IPS-18a (cell line): ENCODE measurements around the gene KSR1.

Experiments
- H3K27ac ChIP-seq: one replicate; pipeline ENCODE4 v1.5.1; 2013; ENCODE audit warnings: low read length
- H3K27me3 ChIP-seq: one replicate; pipeline ENCODE4 v1.6.1; 2013; ENCODE audit warnings: mild to moderate bottlenecking, low read length; ENCODE audit not compliant: control insufficient read depth, insufficient read depth
- H3K36me3 ChIP-seq: one replicate; pipeline ENCODE4 v1.6.1; 2013; ENCODE audit warnings: low read depth, low read length; ENCODE audit not compliant: control insufficient read depth
- H3K4me1 ChIP-seq: one replicate; pipeline ENCODE4 v1.6.1; 2013; ENCODE audit warnings: low read depth, low read length; ENCODE audit not compliant: control insufficient read depth
- H3K4me3 ChIP-seq: one replicate; pipeline ENCODE4 v1.5.1; 2013; ENCODE audit warnings: low read length
- H3K9ac ChIP-seq: one replicate; pipeline ENCODE4 v1.6.1; 2013; ENCODE audit warnings: mild to moderate bottlenecking, low read length, moderate library complexity
- H3K9me3 ChIP-seq: one replicate; pipeline ENCODE4 v1.6.1; 2013; ENCODE audit warnings: low read depth, low read length; ENCODE audit not compliant: control insufficient read depth

KSR1 gene

DNA sequence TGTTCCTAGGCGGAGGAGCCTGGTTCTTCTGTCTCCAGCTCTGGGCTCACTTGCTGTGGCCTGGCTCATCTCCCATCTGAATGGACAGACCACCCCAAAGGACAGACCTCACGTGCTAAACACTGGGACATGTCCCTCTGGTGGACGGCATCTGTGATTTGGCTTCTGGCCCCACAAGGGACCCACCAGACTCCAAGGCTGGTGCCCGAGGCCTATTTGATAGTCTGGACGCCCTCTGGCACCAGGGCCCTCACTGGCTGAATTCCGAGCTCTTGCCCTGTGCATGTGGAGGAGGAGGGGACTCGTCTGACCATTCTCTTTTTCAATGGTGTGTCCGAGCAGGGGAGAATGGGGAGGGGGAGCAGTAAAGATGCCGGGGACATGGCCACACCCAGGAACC is 112.0 kb downstream of the KSR1 start:
- Histone ChIP-seq H3K27me3 (no peaks in the 10 kb centered on the region), H3K27ac (no peak overlapping the region), H3K36me3 (no peaks in the 10 kb centered on the region), H3K9ac (no peak overlapping the region), H3K9me3 (no peaks in the 10 kb centered on the region), H3K4me3 (no peak overlapping the region), H3K4me1 (peaks cover 17% of the 10 kb centered on the region)

DNA sequence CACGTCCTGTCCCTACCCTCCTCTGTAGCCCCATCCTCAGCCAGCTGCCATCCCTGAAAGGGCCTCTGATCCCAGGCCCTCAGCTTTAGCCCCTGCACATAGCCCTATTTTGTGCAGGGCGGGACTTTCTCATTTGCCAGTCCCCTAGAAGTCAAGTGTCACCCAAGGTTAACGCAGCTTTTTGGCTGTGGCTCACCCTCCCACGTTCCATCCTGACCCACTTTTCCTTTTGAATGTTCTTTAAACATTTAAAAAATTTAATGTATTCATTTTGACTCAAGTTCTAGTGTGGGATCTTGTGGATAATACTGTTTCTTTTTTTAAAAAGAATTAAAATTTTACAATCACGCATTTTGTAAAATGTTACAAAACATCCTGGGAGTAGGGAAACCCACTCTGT is 112.6 kb downstream of the KSR1 start:
- no peaks in the 10 kb centered on the region for H3K36me3 ChIP-seq
- peaks cover 23% of the 10 kb centered on the region for H3K4me1 ChIP-seq
- no peak overlapping the region for H3K9ac ChIP-seq
- no peak overlapping the region for H3K27ac ChIP-seq
- no peaks in the 10 kb centered on the region for H3K27me3 ChIP-seq
- no peaks in the 10 kb centered on the region for H3K9me3 ChIP-seq
- no peak overlapping the region for H3K4me3 ChIP-seq

DNA sequence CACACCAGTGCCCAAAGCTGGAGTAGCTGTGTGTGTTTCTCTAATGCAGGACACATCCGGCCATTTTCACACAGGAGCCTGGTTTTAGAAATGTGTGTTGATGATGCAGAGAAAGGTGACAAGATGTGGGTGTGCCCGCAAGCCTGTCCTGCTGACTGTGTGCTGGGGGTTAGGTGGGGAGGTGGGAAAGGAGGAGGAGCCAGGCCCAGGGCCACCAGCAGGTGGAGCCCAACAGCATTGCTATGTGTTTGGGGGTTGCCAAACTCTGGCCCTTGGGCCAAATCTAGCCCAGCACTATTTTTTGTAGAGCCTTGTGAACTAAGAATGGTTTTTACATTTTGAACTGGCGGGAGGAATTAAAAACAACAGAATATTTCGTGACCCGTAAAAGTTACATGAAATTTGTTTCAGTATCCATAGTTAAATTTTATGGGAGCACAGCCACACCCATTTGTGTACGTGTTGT is 113.0 kb downstream of the KSR1 start:
- H3K9ac ChIP-seq: no peak overlapping the region

DNA sequence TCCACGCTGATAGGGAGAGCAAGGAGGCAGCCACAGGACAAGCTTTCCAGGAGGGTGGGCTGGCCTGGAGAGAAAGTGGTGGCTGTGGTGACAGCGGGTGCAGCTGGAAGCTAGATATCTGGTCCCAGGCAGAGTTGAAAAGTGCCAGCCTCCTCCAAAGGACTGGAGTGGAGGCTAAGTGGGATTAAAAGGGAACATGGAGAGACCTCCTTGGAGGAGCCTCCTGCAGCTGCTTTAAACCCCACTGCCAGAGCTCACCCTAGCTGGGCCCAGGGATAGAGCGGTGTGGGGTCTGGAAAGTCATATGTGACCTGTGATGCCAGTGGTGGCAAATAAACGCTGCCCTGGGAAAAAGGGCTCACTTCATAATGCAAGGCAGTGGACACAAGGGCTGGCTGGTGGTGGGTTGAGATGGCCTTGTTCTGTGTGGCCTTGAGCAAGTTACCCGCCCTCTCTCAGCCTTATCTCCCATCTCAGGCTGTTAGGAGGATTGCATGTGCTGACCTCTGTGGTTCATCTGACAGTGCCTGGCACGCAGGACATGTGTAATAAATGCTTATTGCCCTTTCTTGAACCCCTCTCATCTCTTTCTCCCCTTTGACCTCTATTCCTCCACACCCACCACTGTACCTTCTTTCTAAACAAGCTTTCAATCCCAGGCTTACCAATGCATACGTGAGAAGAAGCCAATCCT is 113.8 kb downstream of the KSR1 start:
- Histone ChIP-seq H3K4me1 (peaks cover 31% of the 10 kb centered on the region), H3K36me3 (no peaks in the 10 kb centered on the region), H3K4me3 (no peak overlapping the region), H3K9me3 (no peaks in the 10 kb centered on the region), H3K27ac (no peak overlapping the region), H3K9ac (no peak overlapping the region), H3K27me3 (no peaks in the 10 kb centered on the region)

More for the DNA sequence above, 113.0 kb downstream of the KSR1 start:
- H3K4me1 ChIP-seq: peaks cover 28% of the 10 kb centered on the region
- no peaks in the 10 kb centered on the region for H3K27me3 ChIP-seq
- H3K9me3 ChIP-seq: no peaks in the 10 kb centered on the region
- no peaks in the 10 kb centered on the region for H3K36me3 ChIP-seq
- H3K27ac ChIP-seq: no peak overlapping the region
- no peak overlapping the region for H3K4me3 ChIP-seq

DNA sequence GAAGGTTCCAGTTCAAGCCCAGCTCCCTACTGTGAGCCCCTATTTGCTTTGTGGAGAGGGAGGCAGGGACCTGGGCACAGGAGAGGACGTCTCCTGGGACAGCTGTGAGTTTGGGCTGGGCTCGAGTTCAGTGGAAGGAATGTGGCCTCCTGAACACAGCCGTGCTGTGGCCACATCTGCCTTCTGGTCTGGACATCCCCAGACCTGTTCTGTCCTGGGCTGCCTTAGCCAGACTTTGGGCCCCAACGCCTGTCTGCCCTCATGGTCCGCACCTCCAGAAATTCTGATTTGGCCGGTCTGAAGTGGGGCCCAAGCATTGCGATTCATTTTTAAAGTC is 114.3 kb downstream of the KSR1 start:
- peaks cover 31% of the 10 kb centered on the region for H3K4me1 ChIP-seq
- H3K27ac ChIP-seq: no peak overlapping the region
- no peaks in the 10 kb centered on the region for H3K9me3 ChIP-seq
- no peaks in the 10 kb centered on the region for H3K27me3 ChIP-seq
- no peak overlapping the region for H3K4me3 ChIP-seq
- no peak overlapping the region for H3K9ac ChIP-seq
- H3K36me3 ChIP-seq: no peaks in the 10 kb centered on the region

DNA sequence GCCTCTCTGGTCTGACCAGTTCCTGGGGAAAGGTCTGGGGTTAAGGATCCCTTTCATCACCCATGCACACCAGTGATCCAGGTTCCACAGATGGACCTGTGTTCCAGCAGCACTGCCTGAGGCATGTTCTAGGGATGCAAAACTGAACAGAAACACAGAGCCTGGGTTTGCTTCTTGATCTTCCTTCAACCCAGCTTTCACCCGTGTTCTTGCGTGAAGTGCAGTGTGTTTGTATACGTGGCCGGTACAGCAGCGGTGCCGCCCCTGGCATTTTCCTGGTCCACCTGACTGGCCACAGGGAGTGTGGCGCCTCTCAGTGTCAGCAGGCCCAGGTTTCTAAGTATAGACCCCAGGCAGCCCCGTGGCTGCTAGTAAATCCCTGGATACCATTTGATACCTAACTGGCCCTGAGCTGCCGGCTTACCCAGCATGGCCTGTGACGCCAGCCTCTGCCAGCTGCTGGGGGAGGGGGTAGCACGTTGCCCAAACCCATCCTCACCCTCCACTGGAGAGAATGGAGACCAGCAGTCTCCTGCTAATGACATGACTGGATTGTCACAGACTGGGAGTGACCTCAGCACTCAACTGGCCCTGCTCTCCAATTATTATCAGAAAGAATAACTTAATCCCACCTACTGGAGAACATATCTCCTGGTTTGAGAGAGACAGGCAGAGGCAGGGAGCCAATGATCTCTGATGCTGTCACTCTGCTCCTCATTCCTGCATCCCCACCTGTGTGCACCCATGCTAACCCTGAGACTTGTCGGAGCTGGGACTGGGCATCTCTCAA is 115.5 kb downstream of the KSR1 start:
- H3K36me3 ChIP-seq: no peaks in the 10 kb centered on the region
- H3K4me3 ChIP-seq: no peak overlapping the region
- H3K27ac ChIP-seq: no peak overlapping the region
- H3K27me3 ChIP-seq: no peaks in the 10 kb centered on the region
- peaks cover 35% of the 10 kb centered on the region for H3K4me1 ChIP-seq
- no peak overlapping the region for H3K9ac ChIP-seq
- H3K9me3 ChIP-seq: no peaks in the 10 kb centered on the region

DNA sequence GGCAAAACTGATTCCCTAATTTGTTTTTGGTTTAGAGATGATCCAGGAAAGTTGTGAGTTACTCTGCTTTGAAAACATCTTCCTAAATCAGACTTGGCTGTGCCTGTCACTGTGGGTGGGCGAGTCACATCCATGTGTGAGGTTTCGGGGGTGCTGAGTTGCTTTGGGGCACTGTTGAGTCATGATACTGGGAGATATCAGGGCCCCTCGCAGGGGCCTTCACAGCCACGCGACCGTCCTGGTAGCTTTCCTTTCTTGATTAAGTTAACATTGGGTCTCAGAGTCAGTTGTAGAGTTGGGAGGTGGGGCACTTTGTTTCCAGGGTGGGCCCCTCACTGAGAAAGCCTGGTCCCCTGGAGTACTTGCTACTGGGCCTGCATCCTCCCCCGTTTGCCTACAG is 116.4 kb downstream of the KSR1 start:
- Histone ChIP-seq H3K9ac (no peak overlapping the region), H3K27ac (no peak overlapping the region), H3K4me1 (peaks cover 42% of the 10 kb centered on the region), H3K4me3 (no peak overlapping the region), H3K9me3 (no peaks in the 10 kb centered on the region), H3K36me3 (no peaks in the 10 kb centered on the region), H3K27me3 (no peaks in the 10 kb centered on the region)

DNA sequence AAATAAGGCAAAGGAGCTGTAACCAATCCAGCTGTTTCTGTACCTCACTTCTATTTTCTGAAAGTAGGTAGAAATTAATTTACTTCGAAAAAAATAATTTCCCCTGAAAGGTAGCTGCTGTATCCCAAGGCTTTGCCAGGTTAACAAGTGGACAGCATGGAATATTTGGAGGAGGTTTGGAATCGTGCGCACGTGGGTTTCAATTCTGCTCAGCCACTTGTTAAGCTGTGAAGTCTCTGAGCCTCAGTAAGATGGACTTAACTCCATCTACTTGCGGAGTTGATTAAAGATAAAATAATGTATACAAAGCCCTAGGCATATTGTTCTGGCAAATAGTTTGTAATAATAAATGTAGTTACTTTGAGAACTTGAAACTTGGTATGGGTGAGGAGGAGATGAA is 117.3 kb downstream of the KSR1 start:
- Histone ChIP-seq H3K4me3 (no peak overlapping the region), H3K27ac (no peak overlapping the region), H3K9me3 (no peaks in the 10 kb centered on the region), H3K27me3 (no peaks in the 10 kb centered on the region), H3K4me1 (peaks cover 42% of the 10 kb centered on the region), H3K36me3 (no peaks in the 10 kb centered on the region), H3K9ac (no peak overlapping the region)

DNA sequence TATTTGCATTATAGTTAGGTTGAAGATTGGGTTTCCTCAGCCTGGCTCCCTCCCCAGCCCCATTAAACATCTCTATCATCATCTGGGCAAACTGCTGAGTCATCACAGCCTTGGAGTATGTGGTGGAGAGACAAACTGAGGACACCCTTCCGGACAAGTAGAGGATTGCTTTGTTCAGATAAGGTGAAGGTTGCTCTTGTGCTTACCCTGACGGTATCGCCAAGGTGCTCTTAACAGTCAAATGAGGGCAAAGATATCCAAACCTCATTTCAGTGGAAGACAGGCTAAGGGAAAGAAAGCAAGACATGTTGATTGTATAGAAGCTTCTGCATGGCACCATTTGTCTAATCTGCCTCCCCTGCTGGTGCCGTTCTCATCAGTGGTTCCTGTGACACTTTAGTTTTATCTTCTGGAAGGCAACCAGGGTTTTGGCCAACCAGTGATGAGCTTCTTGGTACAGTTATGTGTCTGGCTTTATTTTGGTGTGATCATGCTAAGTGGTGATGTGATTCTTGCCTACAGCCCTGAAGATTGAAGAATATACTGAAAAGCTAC is 117.8 kb downstream of the KSR1 start:
- Histone ChIP-seq H3K27me3 (no peaks in the 10 kb centered on the region), H3K4me1 (peaks cover 40% of the 10 kb centered on the region), H3K27ac (no peak overlapping the region), H3K9ac (no peak overlapping the region), H3K4me3 (no peak overlapping the region), H3K9me3 (no peaks in the 10 kb centered on the region), H3K36me3 (no peaks in the 10 kb centered on the region)

DNA sequence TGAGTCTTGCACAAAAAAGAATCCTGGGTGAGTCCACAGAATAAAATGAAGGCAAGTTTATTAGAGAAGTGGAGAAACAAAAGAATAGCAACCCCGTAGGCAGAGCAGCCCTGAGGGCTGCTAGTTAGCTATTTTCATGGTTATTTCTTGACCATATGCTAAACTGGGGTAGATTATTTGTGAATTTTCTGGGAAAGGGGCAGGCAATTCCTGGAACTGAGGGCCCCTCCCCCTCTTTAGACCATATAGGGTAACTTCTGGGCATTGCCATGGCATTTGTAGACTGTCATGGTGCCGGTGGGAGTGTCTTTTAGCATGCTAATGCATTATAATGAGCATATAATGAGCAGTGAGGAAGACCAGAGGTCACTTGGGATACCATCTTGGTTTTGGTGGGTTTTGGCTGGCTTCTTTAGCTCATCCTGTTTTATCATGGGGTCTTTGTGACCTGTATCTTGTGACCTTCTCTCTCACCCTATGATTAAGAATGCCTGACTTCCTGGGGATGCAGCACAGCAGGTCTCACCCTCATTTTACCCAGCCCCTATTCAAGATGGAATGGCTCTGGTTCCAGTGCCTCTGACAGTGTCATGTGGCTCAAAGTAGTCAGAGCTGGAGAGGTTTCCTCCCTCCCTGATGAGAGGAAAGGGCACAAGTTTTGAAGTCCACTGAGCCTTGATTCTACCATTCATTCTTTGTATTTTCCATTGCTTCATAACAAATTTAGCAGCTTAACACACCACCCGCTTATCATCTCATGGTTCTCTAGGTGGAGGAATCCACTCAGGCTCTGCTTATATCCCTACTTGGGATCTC is 119.1 kb downstream of the KSR1 start:
- peaks cover 37% of the 10 kb centered on the region for H3K4me1 ChIP-seq
- H3K9me3 ChIP-seq: no peaks in the 10 kb centered on the region
- H3K27ac ChIP-seq: no peak overlapping the region
- no peaks in the 10 kb centered on the region for H3K27me3 ChIP-seq
- H3K9ac ChIP-seq: no peak overlapping the region
- no peaks in the 10 kb centered on the region for H3K36me3 ChIP-seq
- no peak overlapping the region for H3K4me3 ChIP-seq

DNA sequence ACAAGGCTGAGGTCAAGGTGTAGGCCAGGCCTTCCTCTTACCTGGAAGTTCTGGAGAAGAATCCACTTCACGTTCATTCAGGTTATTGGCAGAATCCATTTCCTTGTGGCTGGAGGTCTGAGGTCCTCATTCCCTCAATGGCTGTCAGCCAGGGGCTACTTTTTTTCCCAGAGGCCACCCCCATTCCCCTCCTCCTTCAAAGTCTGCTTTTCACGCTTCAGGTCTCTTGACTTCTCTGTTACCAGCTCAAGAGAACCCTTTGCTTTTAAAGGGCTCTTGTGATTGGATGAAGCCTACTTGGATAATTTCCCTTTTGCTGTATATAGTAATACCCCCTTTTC is 119.6 kb downstream of the KSR1 start:
- H3K27ac ChIP-seq: no peak overlapping the region
- no peaks in the 10 kb centered on the region for H3K36me3 ChIP-seq
- H3K4me3 ChIP-seq: no peak overlapping the region
- peaks cover 31% of the 10 kb centered on the region for H3K4me1 ChIP-seq
- no peaks in the 10 kb centered on the region for H3K27me3 ChIP-seq
- no peak overlapping the region for H3K9ac ChIP-seq
- H3K9me3 ChIP-seq: no peaks in the 10 kb centered on the region
